OCI-LY7 (cell line): ENCODE measurements around the gene DOHH. TPM values are rescaled to one million over a fixed set of nuclear protein-coding genes. Genes with fewer than 3 reads are reported as not detected.
"Not testable (repeated sequence)": the region's sequence is repeated elsewhere in the genome, so short reads cannot be mapped to it uniquely, and the experiment has no call there.

Source experiments
- BruUV-seq: library from RNA; stranded (reverse); fragments of 400-500 nt; replicated peaks from 2 replicates; lab custom pipeline; 2021; lab: Mats Ljungman, UMichigan
- CTCF ChIA-PET: fragments of 300-600 bp; sonication (Branson Sonifier 250); formaldehyde crosslinking; loops from one replicate; lab custom pipeline; 2022; ENCODE audit warnings: antibody characterized with exemption; ENCODE audit not compliant: unreplicated experiment; lab: Charles Lee
- POLR2A ChIA-PET: fragments of 300-600 bp; sonication (Branson Sonifier 250); formaldehyde crosslinking; loops from one replicate; lab custom pipeline; 2022; ENCODE audit warnings: antibody characterized with exemption; lab: Charles Lee
- DNase-seq: peaks from one replicate; pipeline ENCODE4 v3.0.0-alpha.2; 2015; ENCODE audit warnings: low spot score
- H2AFZ ChIP-seq: fragments of 200-600 bp; sonication (generic), shearing (Covaris generic); 2 replicates; pipeline ENCODE4 v1.6.1; 2014; ENCODE audit warnings: mild to moderate bottlenecking, antibody characterized with exemption, low read length, moderate library complexity
- H3K27ac ChIP-seq: fragments of 200-600 bp; sonication (generic); 2 replicates; pipeline ENCODE4 v1.5.1; 2014; ENCODE audit warnings: mixed run types, low read depth, mild to moderate bottlenecking, moderate library complexity, low read length, inconsistent platforms; ENCODE audit not compliant: poor library complexity, severe bottlenecking
- H3K36me3 ChIP-seq: fragments of 200-600 bp; sonication (generic); 2 replicates; pipeline ENCODE4 v1.6.1; 2014; ENCODE audit warnings: mild to moderate bottlenecking, antibody characterized with exemption, low read length, moderate library complexity, mixed read lengths; ENCODE audit not compliant: insufficient read depth
- H3K4me1 ChIP-seq: fragments of 200-600 bp; sonication (generic); 2 replicates; pipeline ENCODE4 v1.5.1; 2014; ENCODE audit warnings: mild to moderate bottlenecking, low read length; ENCODE audit not compliant: insufficient read depth, poor library complexity, severe bottlenecking
- H3K4me2 ChIP-seq: fragments of 200-600 bp; sonication (generic); 2 replicates; pipeline ENCODE4 v1.6.1; 2014; ENCODE audit warnings: mild to moderate bottlenecking, low read length
- H3K4me3 ChIP-seq: fragments of 200-600 bp; sonication (generic); 2 replicates; pipeline ENCODE4 v1.5.1; 2014; ENCODE audit warnings: mild to moderate bottlenecking, low read depth, low read length; ENCODE audit not compliant: poor library complexity, severe bottlenecking
- H3K79me2 ChIP-seq: fragments of 200-600 bp; sonication (generic); 2 replicates; pipeline ENCODE4 v1.6.1; 2016; ENCODE audit warnings: low read depth, mild to moderate bottlenecking, low read length, moderate library complexity, mixed read lengths; ENCODE audit not compliant: insufficient read depth
- H3K9me2 ChIP-seq: fragments of 200-600 bp; sonication (generic); 2 replicates; pipeline ENCODE4 v1.6.1; 2016; ENCODE audit warnings: mild to moderate bottlenecking, low read length, mixed read lengths; ENCODE audit not compliant: insufficient read depth
- H3K9me3 ChIP-seq: fragments of 200-600 bp; sonication (generic); 2 replicates; pipeline ENCODE4 v1.6.1; 2014; ENCODE audit warnings: mild to moderate bottlenecking, mixed run types, low read length, mixed read lengths
- H4K20me1 ChIP-seq: fragments of 200-600 bp; sonication (generic); 2 replicates; pipeline ENCODE4 v1.6.1; 2014; ENCODE audit warnings: mild to moderate bottlenecking, antibody characterized with exemption, low read length, moderate library complexity, mixed read lengths; ENCODE audit not compliant: insufficient read depth
- EZH2phosphoT487 ChIP-seq: fragments of 200-600 bp; sonication (generic); IDR thresholded peaks from 2 replicates; pipeline ENCODE4 v1.6.1; 2018; ENCODE audit warnings: low read depth, borderline replicate concordance, mild to moderate bottlenecking, mixed run types, antibody characterized with exemption, low read length, moderate library complexity, mixed read lengths
- intact Hi-C: fragments of 100-400 bp; cut with micrococcal nuclease; formaldehyde crosslinking; loops from one replicate; pipeline ENCODE4 v1.10.0; 2022; ENCODE audit not compliant: unreplicated experiment
- total RNA-seq, 2 experiments: library from RNA; depleted of rRNA in 1 of 2; stranded (reverse); fragments of >200 nt in 1 of 2; shearing (Covaris generic) in 1 of 2; gene quantifications; 2 replicates each; pipeline ENCODE4 v1.2.3, GENCODE V29; 2014 to 2022
- TF ChIP-seq, protein P1 (sequence below): fragments of 200-600 bp; sonication (generic); conservative IDR thresholded peaks from 2 replicates; pipeline ENCODE4 v1.5.1; 2014; ENCODE audit warnings: mild to moderate bottlenecking, antibody characterized with exemption, low read length, moderate library complexity, mixed read lengths

Gene DOHH
- total RNA-seq, 2 experiments from 2014 or later: 11.3 to 13.1 TPM

GRCh38 chr19:3454656-3455392 lies 45.6 kb downstream of the DOHH start:
- H2AFZ ChIP-seq: no peak overlapping the region
- H3K4me2 ChIP-seq: no peak overlapping the region
- no peaks in the 10 kb centered on the region for H4K20me1 ChIP-seq
- no peak overlapping the region for H3K27ac ChIP-seq
- no peak overlapping the region for H3K4me3 ChIP-seq
- DNase-seq: no peak
- CTCF ChIA-PET: no interaction called here
- no peaks in the 10 kb centered on the region for H3K9me2 ChIP-seq
- intact Hi-C loops: no loop called here
- H3K4me1 ChIP-seq: no peaks in the 10 kb centered on the region
- POLR2A ChIA-PET: no interaction called here
- TF ChIP-seq EZH2phosphoT487: no peak
- TF ChIP-seq, protein P1, sequence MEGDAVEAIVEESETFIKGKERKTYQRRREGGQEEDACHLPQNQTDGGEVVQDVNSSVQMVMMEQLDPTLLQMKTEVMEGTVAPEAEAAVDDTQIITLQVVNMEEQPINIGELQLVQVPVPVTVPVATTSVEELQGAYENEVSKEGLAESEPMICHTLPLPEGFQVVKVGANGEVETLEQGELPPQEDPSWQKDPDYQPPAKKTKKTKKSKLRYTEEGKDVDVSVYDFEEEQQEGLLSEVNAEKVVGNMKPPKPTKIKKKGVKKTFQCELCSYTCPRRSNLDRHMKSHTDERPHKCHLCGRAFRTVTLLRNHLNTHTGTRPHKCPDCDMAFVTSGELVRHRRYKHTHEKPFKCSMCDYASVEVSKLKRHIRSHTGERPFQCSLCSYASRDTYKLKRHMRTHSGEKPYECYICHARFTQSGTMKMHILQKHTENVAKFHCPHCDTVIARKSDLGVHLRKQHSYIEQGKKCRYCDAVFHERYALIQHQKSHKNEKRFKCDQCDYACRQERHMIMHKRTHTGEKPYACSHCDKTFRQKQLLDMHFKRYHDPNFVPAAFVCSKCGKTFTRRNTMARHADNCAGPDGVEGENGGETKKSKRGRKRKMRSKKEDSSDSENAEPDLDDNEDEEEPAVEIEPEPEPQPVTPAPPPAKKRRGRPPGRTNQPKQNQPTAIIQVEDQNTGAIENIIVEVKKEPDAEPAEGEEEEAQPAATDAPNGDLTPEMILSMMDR: no peak
- H3K9me3 ChIP-seq: no peaks in the 10 kb centered on the region
- BruUV-seq: no TSS peak
- no peaks in the 10 kb centered on the region for H3K79me2 ChIP-seq
- no peaks in the 10 kb centered on the region for H3K36me3 ChIP-seq

- POLR2A ChIA-PET: no interaction called here
Observed at GRCh38 chr19:3453840-3454239, 46.6 kb downstream of the DOHH start.

DNA sequence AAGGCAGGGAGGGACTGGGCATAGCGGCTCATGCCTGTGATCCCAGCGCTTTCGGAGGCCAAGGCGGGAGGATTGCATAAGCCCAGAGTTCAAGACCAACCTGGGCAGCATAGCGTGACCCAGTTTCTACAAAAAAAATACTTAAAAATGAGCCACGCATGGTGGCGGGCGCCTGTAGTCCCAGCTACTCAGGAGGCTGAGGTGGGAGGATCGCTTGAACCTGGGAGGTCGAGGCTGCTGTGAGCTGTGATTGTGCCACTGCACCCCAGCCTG lies 47.6 kb downstream of the DOHH start:
- H2AFZ ChIP-seq, BruUV-seq, CTCF ChIA-PET, H3K9me2 ChIP-seq, H3K36me3 ChIP-seq, intact Hi-C loops, H3K4me3 ChIP-seq, H3K4me2 ChIP-seq, DNase-seq, H3K79me2 ChIP-seq, H3K9me3 ChIP-seq, H3K4me1 ChIP-seq, H4K20me1 ChIP-seq, POLR2A ChIA-PET, H3K27ac ChIP-seq: not testable (repeated sequence)

More at GRCh38 chr19:3453840-3454239, 46.6 kb downstream of the DOHH start:
- TF ChIP-seq, protein P1: no peak
- no peak for TF ChIP-seq EZH2phosphoT487
- BruUV-seq: no TSS peak
- Histone ChIP-seq H4K20me1 (no peaks in the 10 kb centered on the region), H2AFZ (no peak overlapping the region), H3K27ac (no peak overlapping the region), H3K4me1 (no peaks in the 10 kb centered on the region), H3K4me3 (no peak overlapping the region), H3K9me3 (no peaks in the 10 kb centered on the region), H3K9me2 (no peaks in the 10 kb centered on the region), H3K36me3 (no peaks in the 10 kb centered on the region), H3K4me2 (no peak overlapping the region), H3K79me2 (no peaks in the 10 kb centered on the region)
- intact Hi-C loops: no loop called here
- no peak for DNase-seq
- CTCF ChIA-PET: no interaction called here
